ENCODE data around the gene PTRH1.
"Not testable (repeated sequence)": the region's sequence is repeated elsewhere in the genome, so short reads cannot be mapped to it uniquely, and the experiment has no call there.

The PTRH1 gene

GRCh38 chr9:127715470-127716337 lies at the start of gene PTRH1, which contains the start of gene TTC16:
Gene PTRH1 (minus strand): TSS chr9:127715663. CDS start chr9:127715639, 24 bp downstream.
Gene TTC16 (plus strand): TSS chr9:127716079. CDS start chr9:127716146, 67 bp downstream.
- peak; percentile 91 to 94 for DNase-seq

- no peak for DNase-seq
Measured at GRCh38 chr9:127763918-127764384, 48.5 kb upstream of the PTRH1 start.

GRCh38 chr9:127762111-127762676 lies 46.7 kb upstream of the PTRH1 start:
- no peak for DNase-seq

GRCh38 chr9:127761491-127761956 lies 46.1 kb upstream of the PTRH1 start:
- DNase-seq: no peak

GRCh38 chr9:127761061-127761460 lies 45.6 kb upstream of the PTRH1 start:
- no peak for DNase-seq

- no peak for DNase-seq
Measured at GRCh38 chr9:127758843-127759242, 43.4 kb upstream of the PTRH1 start.

- not testable (repeated sequence) for DNase-seq
Measured at GRCh38 chr9:127756776-127757175, 41.3 kb upstream of the PTRH1 start.

- DNase-seq: no peak
Measured at GRCh38 chr9:127756233-127756632, 40.8 kb upstream of the PTRH1 start.

- peak; percentile 19 to 22 for DNase-seq
Measured at GRCh38 chr9:127755061-127756060, 39.9 kb upstream of the PTRH1 start.

- peak; percentile 20 to 28 for DNase-seq
Measured at GRCh38 chr9:127754099-127755060, 38.9 kb upstream of the PTRH1 start.

GRCh38 chr9:127753622-127754021 lies 38.2 kb upstream of the PTRH1 start:
- DNase-seq: no peak

GRCh38 chr9:127753148-127753547 lies 37.7 kb upstream of the PTRH1 start:
- no peak for DNase-seq

GRCh38 chr9:127751269-127752054 lies 36.0 kb upstream of the PTRH1 start:
- no peak for DNase-seq

GRCh38 chr9:127749090-127749787 lies 33.8 kb upstream of the PTRH1 start:
- DNase-seq: no peak

- no peak for DNase-seq
Measured at GRCh38 chr9:127746959-127747569, 31.6 kb upstream of the PTRH1 start.

GRCh38 chr9:127744398-127745110 lies 29.1 kb upstream of the PTRH1 start:
- DNase-seq: no peak

GRCh38 chr9:127742435-127743088 lies 27.1 kb upstream of the PTRH1 start:
- DNase-seq: no peak

- no peak for DNase-seq
Measured at GRCh38 chr9:127741831-127742434, 26.5 kb upstream of the PTRH1 start.

All from NCI-H2081 (cell line).